GM12865 (cell line): ENCODE data around the gene TCEAL4.

Experiments used
- DNase-seq: peaks from one replicate; pipeline ENCODE4 v3.0.0; 2010; ENCODE audit warnings: low read depth
- H3K4me3 ChIP-seq: 2 replicates; pipeline ENCODE4 v1.5.1; 2011; ENCODE audit warnings: mild to moderate bottlenecking, low read depth, low read length, control low read depth
- TF ChIP-seq, protein P1 (sequence below): IDR thresholded peaks from 2 replicates; pipeline ENCODE4 v1.5.1; 2011; ENCODE audit warnings: low read length, control low read depth, low read depth, inconsistent platforms; ENCODE audit not compliant: insufficient read depth; ENCODE audit errors: missing control alignments

The TCEAL4 gene

DNA sequence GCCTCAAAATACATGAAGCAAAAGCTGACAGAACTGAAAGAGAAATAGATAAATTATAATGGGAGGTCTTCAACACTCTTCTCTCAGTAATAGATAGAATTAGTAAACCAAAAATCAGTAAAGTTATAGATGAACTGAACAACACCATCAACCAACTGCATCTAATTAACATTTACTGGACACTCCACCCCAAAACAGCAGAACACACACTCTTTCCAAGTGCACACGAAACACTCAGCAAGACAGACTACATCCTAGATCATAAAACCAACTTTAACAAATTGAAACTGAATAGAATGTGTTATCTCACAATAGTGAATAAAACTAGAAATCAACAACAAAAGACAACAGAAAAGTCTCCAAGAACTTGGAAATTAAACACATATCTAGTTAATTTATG lies 25.1 kb upstream of the TCEAL4 start:
- TF ChIP-seq, protein P1, sequence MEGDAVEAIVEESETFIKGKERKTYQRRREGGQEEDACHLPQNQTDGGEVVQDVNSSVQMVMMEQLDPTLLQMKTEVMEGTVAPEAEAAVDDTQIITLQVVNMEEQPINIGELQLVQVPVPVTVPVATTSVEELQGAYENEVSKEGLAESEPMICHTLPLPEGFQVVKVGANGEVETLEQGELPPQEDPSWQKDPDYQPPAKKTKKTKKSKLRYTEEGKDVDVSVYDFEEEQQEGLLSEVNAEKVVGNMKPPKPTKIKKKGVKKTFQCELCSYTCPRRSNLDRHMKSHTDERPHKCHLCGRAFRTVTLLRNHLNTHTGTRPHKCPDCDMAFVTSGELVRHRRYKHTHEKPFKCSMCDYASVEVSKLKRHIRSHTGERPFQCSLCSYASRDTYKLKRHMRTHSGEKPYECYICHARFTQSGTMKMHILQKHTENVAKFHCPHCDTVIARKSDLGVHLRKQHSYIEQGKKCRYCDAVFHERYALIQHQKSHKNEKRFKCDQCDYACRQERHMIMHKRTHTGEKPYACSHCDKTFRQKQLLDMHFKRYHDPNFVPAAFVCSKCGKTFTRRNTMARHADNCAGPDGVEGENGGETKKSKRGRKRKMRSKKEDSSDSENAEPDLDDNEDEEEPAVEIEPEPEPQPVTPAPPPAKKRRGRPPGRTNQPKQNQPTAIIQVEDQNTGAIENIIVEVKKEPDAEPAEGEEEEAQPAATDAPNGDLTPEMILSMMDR: no peak
- no peak overlapping the region for H3K4me3 ChIP-seq
- no peak for DNase-seq

DNA sequence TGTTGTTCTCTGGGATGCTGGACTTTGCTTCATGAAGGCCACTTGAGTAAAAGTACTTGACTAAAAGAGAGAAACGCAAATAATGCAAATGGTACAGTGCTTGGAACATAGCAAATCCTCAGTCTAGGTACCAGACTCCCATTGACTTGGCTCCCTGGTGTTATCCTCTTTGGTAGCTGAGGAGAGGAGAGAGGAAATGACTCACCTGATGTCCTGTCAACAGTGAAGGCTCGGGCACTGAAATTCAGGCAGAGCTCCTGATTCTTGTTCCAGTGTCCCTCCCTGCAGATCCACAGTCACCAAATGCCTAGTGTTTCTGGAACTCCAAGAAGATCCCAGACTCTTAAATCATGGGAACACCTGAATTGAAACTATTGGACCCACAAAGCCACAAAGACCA lies 22.5 kb upstream of the TCEAL4 start:
- no peak overlapping the region for H3K4me3 ChIP-seq
- TF ChIP-seq, protein P1: no peak
- no peak for DNase-seq

DNA sequence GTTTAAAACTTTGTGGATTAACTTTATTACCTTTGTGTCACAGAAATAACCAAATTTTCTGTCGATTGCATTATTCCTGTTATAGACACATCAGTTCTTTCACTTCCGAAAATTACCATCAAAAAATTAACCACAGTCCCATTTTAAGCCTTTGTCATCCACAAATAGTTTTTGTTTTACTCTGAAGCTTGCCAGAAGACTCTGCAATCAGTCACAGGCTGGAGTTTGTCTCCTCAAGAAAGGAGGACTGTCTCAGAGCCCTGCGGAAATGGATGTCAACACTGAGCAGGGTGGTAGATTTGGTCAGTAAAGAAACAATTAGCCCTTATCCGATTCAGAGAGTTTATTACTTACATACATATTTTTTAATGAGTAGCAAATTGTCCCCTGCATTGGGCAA lies 20.1 kb upstream of the TCEAL4 start:
- DNase-seq: peak; percentile 42
- no peak overlapping the region for H3K4me3 ChIP-seq
- TF ChIP-seq, protein P1: no peak

DNA sequence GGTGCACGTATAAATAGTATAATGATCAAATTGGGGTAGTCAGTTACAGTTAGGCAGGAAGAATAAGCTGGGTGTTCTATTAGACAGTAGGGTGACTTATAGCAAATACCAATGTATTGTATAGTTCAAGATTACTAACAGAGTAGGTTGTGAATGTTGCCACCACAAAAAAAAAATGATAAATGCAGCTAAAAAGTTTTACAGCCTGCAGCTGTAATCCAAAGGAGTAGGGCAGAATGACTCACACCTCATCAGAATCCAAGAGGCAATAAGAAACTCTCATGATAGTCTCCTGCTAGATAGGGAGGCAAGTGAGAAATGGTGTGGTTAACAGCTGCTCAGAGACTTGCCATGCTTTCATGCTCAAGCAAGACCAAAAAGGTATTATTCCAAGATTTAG lies 19.6 kb upstream of the TCEAL4 start:
- TF ChIP-seq, protein P1: no peak
- no peak for DNase-seq
- H3K4me3 ChIP-seq: no peak overlapping the region

DNA sequence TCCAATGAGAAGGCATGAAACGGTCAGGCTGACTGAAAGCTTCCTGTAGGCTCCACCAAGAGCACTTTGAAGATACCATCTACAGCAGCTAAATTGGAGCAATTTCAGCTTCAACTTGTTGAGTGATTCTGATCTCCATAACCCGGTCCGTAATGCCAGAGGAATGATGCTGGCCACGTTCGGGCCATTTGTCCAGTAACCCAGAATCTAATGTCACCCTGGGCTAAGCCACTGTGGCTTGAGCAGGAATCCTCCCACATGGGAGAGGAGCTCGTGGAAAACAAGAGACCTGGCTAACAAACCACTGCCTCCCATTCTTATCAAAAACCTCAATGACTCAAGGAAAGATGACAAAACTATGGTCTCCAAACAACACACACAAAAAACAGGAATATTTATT lies 14.2 kb upstream of the TCEAL4 start:
- H3K4me3 ChIP-seq: no peak overlapping the region
- TF ChIP-seq, protein P1: no peak
- no peak for DNase-seq

DNA sequence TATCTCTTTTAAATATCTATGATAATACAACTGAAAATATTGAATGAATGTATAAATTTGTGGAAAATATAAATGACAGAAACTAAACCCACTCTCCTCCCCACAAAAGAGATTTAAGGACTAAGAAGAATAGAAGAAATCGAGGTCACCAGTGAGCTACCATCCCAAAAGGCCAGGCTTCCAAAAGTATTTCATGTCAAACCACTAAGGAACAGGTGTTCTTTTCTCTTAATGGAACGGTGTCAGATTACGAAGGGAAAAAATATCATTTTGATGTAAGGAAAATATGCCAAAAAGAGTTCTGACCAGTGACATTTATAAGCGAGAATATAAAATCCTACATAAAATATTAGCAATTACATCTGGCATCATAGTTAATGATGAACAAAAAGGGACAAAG lies 13.6 kb upstream of the TCEAL4 start:
- DNase-seq: no peak
- TF ChIP-seq, protein P1: no peak

DNA sequence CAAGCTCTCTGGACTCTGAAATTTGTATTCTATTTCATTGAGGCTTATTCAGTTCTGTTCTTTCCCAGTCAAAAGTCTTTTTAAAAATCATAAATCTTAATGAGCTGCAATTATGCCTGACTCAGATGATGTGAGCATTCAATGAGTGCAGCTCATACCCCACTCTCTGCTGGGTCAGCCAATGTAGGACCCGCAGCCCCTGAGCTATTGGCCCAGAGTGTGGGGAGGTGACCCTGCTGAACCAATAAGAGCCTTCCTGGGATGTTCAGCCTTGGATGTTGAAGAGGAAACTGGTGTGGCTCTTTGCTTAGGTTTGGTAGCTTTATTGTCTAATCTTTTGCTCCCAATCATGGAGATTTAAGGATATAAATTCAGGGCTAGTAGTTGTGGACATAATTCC lies 12.1 kb upstream of the TCEAL4 start:
- no peak overlapping the region for H3K4me3 ChIP-seq
- TF ChIP-seq, protein P1: no peak
- DNase-seq: no peak

More for the DNA sequence above, 13.6 kb upstream of the TCEAL4 start:
- H3K4me3 ChIP-seq: no peak overlapping the region
